ENCODE measurements around the gene TRAPPC4. TPM values are rescaled to one million over a fixed set of nuclear protein-coding genes. Genes with fewer than 3 reads are reported as not detected.
"Not testable (repeated sequence)": the region's sequence is repeated elsewhere in the genome, so short reads cannot be mapped to it uniquely, and the experiment has no call there.

The TRAPPC4 gene
- total RNA-seq (10 to 100 TPM; 31.9 to 57.1 (median 44.4) TPM), polyA plus RNA-seq (10 to 100 TPM; 21.5 to 74.8 TPM)
- long read RNA-seq, donor 1, transcript TRAPPC4-214 (5 exons, 1,759 nt): major isoform, 24 of 24 reads
- long read RNA-seq, donor 1, partial matches to known transcripts: 0 of 24 reads
- long read RNA-seq, donor 1, other reads (novel, unspliced or antisense): 0 of 24 reads
- long read RNA-seq, donor 2, transcript TRAPPC4-214 (5 exons, 1,759 nt): major isoform, 60 of 63 reads
- long read RNA-seq, donor 2, partial matches to known transcripts: 0 of 63 reads
- long read RNA-seq, donor 2, other reads (novel, unspliced or antisense): 2 of 63 reads
- long read RNA-seq, donor 3, transcript TRAPPC4-214 (5 exons, 1,759 nt): major isoform, 26 of 26 reads
- long read RNA-seq, donor 3, partial matches to known transcripts: 0 of 26 reads
- long read RNA-seq, donor 3, other reads (novel, unspliced or antisense): 0 of 26 reads

GRCh38 chr11:119018074-119018938 lies at the start of gene TRAPPC4, which contains the start of gene RPS25:
Gene TRAPPC4 (plus strand): TSS chr11:119018766. CDS start chr11:119018796, 30 bp downstream.
Gene RPS25 (minus strand): TSS chr11:119018343. CDS start chr11:119018284, 59 bp downstream.
- Histone ChIP-seq H3K4me3 (peak within 1 kb of the TSS; percentile 74 to 98 (median 86)), H3K27me3 (no peaks in the 10 kb centered on the region), H3K27ac (peak within 1 kb of the TSS; percentile 60 to 97 (median 94)), H3K4me1 (peaks cover 9 to 54% (median 35%) of the 10 kb centered on the region in 12 donors), H3K9me3 (no peaks in the 10 kb centered on the region), H3K36me3 (peaks cover 0 to 68% (median 61%) of the 10 kb centered on the region in 9 donors)
- peak; percentile 96 to 97 (median 96) for DNase-seq
- TF ChIP-seq CTCF (IDR thresholded peaks at IDR 0.05): peak in 4 of 12 donors; percentile 8 to 38 (median 16)
- TF ChIP-seq POLR2A (IDR thresholded peaks at IDR 0.05): peak in 1 of 2 donors; percentile 38
- intact Hi-C loops (cut with DNase I): loop anchor here in 1 of 10 donors (2.0 kb wide), 1 partner anchor 20 kb away; the partner anchor contains the start of gene CENATAC
- 0 to 1% (median 0%) methylated on average over 40 to 63 of the region's 63 CpGs for WGBS, 4 donors
- ATAC-seq: peak; percentile 95 to 97 (median 96)

GRCh38 chr11:118969508-118969907 lies 49.1 kb upstream of the TRAPPC4 start:
- H3K4me1 ChIP-seq; H3K4me3 ChIP-seq; H3K9me3 ChIP-seq; intact Hi-C loops (cut with DNase I); ATAC-seq; H3K36me3 ChIP-seq; DNase-seq; H3K27ac ChIP-seq: not testable (repeated sequence)
- WGBS, 4 donors: 91 to 95% (median 93%) methylated on average over 2 of the region's 2 CpGs
- H3K27me3 ChIP-seq: peaks cover 0 to 24% (median 6%) of the 10 kb centered on the region in 9 donors

- H3K9me3 ChIP-seq: no peaks in the 10 kb centered on the region
- 30 to 54% (median 37%) methylated on average over 24 to 33 of the region's 33 CpGs for WGBS, 4 donors
- intact Hi-C loops (cut with DNase I): no loop called here
Measured at GRCh38 chr11:118971646-118972045, 46.9 kb upstream of the TRAPPC4 start, which contains the start of gene FOXR1. Gene FOXR1 (plus strand): TSS chr11:118971761. CDS start chr11:118971932, 171 bp downstream.

More at GRCh38 chr11:118971646-118972045, 46.9 kb upstream of the TRAPPC4 start, which contains the start of gene FOXR1:
- DNase-seq (no peak), ATAC-seq (no peak)
- Histone ChIP-seq H3K27ac (no peak within 1 kb of the TSS), H3K27me3 (peaks cover 0 to 24% (median 6%) of the 10 kb centered on the region in 9 donors), H3K4me1 (no peaks in the 10 kb centered on the region), H3K36me3 (no peaks in the 10 kb centered on the region), H3K4me3 (no peak within 1 kb of the TSS)
- TF ChIP-seq POLR2A (IDR thresholded peaks at IDR 0.05) (no peak), CTCF (IDR thresholded peaks at IDR 0.05) (no peak)
